Activated T-cell treated with anti-CD3 and anti-CD28 coated beads, Interleukin-2, amount 50 U/mL, for 1 hour (primary cell): ENCODE data around the gene ZNF239.
"Not testable (repeated sequence)": the region's sequence is repeated elsewhere in the genome, so short reads cannot be mapped to it uniquely, and the experiment has no call there.

Experiments used
- DNase-seq: peaks from one replicate; pipeline ENCODE4 v3.0.0-alpha.2; 2020

Gene ZNF239

DNA sequence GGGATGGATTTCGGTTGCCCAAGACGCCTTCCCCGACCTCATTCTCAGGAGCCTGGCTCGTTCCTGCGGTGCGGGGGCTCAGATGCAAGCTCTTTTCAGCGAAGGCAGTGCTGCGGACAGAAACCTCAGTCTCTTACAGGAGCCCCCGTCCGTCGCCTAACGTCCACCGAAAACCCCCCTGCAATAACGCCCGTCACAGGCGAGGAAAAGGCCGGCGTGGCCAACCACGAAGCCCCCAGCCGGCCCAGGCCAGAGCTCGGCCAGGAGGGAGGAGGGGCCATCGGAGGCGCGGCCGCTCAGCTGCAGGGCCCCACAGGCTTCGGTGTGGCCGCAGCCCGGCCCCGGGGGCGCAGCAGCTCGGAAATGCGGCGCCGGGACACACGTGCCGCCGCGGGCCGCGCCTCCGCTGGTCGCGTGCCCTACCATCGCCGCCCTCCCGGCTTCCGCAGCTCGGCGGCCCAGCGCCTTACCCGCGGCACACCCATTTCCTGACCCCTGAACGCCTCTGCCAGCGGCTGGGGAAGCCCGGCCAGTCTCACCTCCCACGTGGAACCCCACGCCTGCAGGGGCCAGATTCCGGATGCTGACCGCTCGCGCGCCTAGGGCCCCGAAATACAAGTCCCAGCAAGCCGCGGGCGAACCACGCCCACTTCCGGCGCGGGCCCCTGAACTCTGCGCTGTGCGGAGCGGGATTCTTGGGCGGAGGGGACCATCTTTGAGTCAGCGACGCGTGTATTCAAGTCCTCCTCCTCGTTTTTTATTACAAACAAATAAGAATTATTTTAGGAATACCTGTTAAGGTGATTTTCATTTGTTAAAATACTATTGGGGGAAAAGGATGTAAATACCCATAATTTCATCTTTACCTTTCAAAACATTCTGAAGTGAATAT, at the start of gene ZNF239:
TSS of gene ZNF239 (minus strand) at position 616 of the 892 bp plus-strand sequence. CDS start 16,537 bp downstream, outside the sequence.
- peak; percentile 82 for DNase-seq

DNA sequence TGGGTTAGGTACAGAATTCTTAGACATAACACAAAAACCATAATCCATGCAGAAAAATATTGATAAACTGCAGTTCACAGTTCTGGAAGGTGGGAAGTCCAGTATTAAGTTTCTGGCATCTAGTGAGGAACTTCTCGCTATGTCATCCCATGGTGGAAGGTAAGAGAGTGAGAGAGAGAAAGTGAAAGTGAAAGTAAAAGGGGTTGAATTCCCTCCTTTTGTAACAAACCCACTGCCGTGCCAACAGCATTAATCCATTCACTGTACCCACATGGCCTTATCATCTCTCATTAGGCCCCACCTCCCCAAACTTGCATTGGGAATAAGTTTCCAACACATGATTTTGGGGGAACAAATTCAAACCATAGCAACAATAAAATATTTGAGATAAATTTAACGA, 48.9 kb upstream of the ZNF239 start:
- no peak for DNase-seq

DNA sequence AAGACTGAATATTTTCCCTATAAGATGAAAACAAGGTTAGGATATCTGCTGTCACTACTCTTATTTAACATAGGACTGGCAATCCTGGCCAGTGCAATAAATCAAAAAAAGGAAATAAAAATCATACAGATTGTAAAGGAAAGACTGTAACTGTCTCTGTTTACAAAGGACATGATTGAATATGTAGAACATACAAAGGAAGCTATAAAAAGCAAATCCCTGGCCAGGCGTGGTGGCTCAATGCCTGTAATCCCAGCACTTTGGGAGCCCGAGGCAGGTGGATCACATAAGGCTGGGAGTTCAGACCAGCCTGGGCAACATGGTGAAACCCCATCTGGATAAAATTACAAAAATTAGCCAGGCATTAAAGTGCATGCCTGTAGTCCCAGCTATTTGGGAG, 47.6 kb upstream of the ZNF239 start:
- DNase-seq: no peak

DNA sequence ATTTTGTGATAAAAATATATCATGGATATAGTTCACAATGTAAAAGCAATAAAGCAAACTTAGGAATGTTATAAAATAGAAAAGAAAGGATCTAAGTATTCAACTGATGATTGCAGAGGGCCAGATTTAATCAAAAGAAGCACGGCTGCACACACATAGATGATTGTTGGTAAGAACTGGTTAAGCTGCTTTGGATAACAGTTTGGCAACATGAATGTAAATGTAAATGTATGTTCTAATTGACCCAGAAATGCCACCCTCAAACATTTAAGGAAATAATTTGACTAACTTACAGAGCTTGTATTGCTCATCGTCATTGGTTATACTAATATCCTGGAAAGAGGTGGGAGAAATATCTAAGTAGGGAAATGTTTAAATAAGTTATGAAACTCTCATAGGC, 45.0 kb upstream of the ZNF239 start:
- no peak for DNase-seq

DNA sequence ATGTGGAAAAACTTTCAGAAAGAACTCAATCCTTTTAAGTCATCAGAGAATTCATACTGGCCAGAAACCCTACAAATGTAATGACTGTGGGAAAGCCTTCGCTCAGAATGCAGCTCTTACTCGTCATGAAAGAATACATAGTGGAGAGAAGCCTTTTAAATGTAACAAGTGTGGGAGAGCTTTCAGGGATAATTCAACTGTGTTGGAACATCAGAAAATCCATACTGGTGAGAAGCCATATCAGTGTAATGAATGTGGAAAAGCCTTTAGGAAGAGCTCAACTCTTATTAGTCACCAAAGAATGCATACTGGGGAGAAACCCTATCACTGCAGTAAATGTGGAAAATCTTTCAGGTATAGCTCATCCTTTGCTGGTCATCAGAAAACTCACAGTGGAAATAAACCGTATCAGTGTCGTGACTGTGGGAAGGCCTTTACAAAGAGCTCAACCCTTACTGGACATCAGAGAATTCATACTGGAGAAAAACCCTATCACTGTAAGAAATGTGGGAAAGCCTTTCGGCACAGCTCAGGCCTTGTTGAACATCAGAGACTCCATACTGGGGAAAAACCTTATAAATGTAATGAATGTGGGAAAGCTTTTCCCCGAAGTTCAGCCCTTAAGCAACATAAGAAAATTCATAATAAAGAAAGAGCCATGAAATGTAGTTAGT, 42.4 kb upstream of the ZNF239 start:
- DNase-seq: no peak

DNA sequence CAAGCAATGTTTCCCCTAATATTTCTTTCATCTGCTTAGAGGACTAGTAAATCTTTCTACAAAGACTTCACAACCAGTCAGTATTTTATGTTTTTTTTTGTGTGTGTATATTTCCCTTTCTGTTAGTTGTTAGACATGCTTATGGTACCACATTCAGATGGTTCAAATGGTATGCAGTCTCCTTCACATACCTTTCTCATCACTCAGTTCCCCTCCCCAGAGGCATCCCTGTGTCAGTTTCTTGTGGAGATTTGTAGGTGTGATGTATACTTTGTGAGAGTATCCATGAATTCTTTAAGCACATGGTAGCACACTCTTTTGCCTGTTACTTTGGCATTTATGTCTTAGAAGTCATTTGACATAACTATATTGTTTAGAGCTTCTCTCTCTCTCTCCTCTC, 36.2 kb upstream of the ZNF239 start:
- DNase-seq: no peak

DNA sequence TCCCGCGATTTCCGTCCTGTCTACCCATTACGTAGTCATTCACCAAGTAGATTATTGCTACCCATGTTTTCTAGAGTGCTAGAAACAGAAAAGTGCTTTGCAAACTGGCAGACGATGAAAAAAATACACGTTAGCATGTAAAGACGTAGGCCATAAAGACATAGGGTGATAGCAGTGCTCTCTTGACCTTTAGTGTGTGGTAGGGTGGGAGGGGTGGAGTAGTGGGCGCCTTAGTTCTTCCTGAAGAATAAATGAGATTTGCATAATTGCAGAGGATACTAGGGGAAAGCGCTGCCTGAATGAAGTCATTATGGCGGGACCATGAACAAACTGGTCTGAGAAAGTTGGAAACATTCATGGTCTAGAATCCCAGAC, 32.8 kb upstream of the ZNF239 start:
- DNase-seq: no peak

DNA sequence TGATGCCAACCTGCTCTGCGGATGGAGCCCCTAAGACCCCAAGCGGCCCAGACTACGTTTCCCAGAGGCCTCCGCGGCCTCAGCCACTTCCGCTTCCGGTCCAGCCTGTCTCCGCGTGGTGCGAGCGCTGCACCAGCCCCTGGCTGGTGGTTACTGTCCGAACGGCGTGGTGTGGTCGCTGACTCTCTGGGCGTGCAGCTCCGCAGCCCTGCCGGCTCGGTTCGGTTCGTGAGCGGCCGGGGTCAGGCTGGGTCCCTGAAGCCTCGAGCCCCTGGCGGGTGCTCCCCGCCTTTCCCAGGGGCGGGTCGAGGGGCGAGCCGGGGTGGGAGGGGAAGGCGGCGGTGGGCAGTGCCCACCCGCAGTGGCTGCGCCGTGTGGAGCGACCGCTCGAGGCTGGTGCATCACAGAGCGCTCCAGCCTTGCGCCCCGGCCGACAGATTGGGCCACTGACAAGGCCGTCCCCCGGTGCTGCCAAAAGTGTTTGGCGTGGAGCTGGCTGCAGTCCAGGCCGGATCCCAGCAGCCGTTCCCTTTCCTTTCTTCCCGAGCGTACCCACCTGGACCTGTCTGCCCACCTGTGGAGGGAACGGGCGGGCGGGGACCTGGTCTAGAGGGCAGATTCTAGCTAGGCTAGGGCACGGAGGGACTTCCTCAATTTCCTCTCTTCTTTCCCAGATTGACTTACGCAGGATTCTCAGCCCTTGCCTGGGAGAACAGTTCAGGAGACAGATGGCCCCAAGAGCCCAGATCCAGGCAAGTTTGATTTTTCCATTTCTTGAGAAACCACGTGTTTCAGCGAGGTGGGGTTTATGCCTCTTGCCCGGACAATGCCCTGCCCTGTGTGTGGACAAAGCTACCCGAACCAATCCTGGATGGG, 32.1 kb upstream of the ZNF239 start, which contains the start of gene ZNF485:
TSS of gene ZNF485 (plus strand) at position 116 of the 876 bp plus-strand sequence. CDS start at position 729, 613 bp downstream.
- DNase-seq: peak; percentile 70

DNA sequence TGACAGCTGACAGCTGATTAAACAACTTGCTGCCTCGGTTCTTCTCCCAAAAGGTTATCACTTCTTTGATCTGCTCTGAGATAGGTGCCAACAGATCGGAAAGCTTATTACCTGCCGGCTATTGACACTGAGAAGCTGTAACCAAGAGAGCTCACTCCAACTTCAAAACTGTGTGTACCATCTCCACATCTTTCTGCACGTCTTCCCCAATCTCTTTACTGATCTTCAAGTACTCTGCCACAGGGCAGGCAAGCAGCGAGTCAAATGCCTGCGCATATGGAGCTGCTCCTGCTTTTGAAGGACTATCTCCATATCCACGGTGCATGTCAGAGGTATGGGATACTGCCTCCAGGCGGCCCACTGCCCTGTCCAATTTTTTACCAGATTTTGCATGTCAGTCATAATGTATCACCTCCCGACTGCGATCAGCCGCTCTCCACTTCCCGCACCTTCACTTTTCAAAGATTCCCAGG, 31.5 kb upstream of the ZNF239 start:
- DNase-seq: no peak

DNA sequence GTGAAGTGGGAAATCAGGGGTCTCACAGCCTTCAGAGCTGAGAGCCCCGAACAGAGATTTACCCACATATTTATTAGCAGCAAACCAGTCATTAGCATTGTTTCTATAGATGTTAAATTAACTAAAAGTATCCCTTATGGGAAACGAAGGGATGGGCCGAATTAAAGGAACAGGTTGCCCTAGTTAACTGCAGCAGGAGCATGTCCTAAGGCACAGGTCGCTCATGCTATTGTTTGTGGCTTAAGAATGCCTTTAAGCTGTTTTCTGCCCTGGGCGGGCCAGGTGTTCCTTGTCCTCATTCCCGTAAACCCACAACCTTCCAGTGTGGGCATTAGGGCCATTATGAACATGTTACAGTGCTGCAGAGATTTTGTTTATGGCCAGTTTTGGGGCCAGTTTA, 27.2 kb upstream of the ZNF239 start:
- not testable (repeated sequence) for DNase-seq

DNA sequence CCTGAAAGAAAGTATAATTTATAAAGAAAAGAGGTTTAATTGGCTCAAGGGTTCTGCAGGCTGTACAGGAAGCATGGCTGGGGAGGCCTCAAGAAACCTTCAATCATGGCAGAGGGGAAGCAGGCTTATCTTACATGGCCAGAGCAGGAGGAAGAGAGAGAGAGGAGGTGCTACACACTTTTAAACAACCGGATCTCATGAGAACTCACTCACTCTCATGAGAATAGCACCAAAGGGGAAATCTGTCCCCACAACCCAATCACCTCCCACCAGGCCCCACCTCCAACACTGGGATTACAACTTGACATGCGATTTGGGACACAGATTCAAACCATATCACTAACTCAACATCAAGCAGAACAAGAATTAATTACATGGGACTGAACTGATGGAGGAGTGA, 24.9 kb upstream of the ZNF239 start:
- DNase-seq: no peak

DNA sequence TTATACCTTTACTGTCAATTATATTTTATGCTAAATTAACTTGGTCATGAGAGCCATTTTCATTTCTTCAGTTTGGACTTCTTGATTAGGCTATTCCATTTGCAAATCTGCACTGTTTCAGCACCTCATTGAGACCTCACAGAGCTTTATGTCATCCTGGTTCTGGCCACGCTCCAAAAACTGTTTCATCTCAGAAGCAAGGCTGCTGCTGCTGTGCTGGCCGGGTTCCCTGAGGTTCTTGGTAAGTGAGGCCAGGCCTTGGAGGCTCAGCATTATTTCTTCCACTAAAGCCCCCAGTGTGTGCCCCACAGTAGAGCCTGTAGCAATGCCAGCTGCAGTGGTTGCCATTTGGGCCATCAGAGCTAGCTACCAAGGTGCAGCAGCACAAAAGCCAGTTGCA, 24.0 kb upstream of the ZNF239 start:
- DNase-seq: no peak

DNA sequence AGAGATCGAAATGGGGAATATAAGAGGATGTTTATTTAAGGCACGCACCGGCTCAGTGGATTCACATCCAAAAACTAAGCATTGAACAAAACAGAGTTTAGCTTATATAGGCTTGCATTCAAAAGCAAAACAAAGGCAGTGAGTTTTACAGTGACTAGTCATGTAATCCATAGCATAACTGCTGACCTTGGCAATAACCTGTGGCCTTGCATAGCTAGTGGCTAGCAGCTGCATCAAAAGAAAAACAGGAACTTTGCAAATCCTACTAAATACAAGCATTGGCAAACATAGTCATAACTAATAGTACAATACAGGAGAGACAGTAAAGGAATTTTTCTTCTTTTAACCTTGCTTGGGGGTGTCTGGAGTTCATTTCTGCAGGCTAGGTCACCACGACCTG, 22.1 kb upstream of the ZNF239 start:
- DNase-seq: no peak

DNA sequence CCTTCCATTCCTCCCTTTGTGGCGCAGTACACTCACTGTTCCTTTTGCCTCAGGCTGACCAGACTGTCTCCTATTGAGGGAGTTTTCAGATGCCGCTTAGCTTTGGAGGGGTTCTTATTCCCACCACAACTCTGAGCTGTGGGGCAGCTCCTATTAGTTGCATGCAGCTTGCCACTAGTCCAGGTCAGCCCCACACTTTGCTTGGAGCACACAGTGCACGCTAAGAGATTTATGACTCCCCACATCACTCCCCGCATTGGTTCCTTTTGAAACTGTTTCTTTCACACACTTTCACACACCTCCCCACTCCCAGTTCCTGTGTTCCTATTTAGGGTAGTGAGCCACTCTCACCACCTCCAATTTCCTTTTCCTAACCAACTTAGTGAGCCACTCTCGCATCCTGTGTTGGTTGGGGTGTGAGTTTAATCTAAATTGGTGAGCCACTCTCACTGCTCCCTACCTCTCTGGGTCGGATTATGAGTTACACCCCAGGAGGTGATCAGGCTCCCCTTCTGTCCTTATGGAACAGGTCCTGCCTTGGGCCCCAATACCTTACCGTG, 21.4 kb upstream of the ZNF239 start:
- no peak for DNase-seq

DNA sequence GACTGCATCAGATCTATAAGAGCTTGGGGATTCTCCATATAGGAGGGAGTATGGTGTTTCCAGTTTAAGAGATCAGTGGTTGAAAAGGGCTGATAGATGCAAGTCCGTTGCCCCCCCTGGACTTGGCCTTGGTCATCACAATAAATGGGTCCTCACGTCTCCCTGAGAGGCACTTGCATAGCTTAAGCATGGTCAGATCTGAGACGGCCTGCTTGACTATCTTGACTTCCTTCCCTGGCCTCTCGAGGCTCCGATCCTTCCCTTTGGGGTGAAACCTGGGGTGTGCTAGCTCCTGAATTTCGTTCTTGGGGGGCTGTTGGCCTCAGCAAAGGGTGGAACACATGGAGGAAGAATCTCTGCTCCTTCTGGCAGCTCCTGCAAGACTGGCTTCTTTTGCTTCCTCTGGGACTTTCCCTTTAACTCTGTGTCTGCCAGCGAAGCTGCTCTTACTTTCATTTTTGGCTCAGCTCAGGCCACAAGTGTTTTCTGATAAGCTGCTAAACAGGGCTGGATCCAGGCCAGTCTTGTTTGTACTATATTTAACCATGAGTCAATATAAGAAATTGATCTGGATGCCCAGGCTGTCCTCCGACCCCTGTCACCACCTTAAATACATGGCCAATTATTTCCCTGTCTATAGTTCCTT, 20.7 kb upstream of the ZNF239 start:
- DNase-seq: no peak

DNA sequence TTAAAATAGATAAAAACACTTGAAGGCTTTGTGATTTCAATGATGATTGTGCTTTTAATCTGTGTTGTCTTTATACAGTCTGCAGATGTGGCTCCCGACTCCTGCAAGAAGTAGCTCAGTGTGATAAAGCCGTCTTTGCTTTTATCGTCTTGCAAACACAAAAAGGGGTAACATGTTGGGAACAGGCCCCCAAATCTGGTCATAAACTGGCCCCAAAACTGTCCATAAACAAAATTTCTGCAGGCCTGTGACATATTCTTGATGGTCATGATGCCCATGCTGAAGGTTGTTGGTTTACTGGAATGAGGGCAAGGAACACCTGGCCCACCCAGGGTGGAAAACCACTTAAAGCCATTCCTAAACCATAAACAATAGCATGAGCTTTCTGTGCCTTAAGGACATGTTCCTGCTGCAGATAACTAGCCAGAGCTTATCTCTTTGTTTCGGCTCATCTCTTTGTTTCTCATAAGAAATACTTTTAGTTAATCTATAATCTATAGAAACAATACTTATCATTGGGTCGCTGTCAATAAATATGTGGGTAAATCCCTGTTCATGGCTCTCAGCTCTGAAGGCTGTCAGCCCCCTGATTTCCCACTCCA, 17.0 kb upstream of the ZNF239 start:
- no peak for DNase-seq

DNA sequence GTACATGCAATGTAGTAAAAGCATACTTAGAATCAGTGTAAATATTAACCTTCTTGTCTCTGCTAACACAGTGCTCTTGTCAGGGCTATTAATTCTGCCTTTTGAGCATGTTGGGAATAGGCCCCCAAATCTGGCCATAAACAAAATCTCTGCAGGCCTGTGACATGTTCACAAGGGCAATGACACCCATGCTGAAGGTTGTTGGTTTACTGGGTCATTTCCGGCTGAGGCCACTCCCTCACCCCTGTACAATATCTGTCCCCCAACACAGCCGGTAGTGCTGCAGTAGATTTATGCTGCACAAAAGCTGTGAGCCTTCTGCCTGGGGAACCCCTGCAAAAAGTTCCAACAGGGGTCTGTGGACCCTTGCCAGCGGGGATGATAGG, 12.3 kb upstream of the ZNF239 start:
- DNase-seq: not testable (repeated sequence)

DNA sequence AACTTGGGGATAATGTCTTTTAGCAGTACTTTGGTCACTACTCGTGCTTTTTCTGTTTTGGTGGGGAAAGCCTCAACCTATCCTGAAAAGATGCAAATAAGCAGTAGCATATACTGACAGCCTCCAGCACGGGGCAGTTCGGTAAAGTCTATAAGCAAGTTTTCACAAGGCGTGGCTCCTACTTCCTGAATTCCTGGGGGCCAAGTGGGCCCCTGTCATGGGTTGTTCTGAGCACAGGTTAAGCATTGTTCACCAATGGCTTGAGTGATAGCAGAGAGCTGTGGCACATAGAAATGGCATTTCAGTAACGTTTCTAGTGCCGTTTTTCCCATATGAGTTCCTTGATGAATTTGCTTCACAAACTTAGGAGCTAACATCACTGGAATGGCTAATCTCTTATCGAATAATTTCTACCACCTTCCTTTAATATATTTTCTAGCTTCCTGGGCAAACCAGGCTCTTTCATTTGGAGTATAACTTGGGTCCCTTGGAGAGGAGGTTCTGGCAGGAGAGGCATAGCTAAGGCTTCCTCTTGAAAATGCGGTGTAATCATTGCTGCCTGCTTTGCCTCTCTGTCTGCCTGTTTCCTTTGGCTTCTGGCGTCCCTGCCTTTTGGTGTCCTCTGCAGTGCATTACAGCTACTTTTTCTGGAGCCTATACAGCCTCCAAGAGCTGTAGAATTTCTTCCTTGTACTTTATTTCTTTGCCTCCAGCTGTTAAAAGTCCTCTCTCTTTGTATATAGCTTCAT, 11.7 kb upstream of the ZNF239 start:
- no peak for DNase-seq

DNA sequence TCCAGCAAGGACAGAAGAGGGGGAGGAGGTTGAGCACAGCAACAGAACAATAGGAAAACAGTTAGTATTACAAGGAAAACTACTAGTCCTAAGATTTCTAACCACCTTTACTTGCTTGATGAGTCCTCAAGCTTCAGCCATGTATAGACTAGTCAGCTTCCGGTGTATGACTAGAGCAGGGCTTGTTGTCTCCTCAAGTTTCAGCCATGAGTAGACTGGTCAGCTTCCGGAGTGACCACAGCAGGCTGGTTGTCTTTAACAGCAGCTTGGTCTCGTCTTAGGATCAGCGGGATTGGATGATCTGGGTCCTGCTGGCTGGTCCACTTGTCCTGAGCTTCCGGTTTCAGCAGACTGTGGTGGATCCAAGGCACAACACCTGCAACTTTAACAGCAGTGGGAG, 10.6 kb upstream of the ZNF239 start:
- DNase-seq: no peak

DNA sequence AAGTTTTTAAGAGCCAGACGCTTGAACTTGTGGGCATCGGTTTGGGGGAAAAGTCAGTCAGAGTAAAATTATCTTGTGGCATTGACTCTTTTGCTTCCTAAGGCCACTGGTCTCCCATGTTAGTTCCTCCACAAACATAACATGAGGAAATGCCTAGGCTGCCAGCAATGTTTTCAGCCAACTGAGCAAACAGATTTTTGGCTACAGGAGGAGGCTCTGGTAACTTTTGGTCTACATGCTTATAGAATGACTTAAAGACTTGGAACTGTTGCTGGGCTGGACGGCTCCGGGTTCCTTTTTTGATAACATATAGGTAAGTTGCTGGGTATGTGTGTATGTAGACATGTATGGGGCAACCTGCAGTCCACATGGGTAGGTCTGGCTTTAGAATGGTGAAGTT, 9.6 kb upstream of the ZNF239 start:
- no peak for DNase-seq

DNA sequence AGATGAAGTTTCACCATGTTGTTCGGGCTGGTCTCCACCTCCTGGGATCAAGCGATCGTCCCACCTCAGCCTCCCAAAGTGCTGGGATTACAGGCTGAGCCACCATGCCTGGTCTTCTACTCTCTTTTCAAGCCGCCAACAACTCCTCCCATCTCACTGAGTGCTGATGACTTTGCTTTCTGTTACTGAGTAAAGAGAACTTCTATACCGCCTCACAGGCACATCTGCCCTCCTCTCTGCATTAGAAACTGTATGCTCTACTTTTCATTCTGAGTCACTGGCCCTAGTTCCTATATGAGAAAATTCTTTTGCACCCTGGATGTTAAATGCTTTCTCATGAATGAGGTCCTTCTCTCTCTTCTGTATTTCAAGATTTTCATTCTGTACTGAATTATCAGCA, 2.2 kb upstream of the ZNF239 start:
- DNase-seq: no peak
